ENCODE data around the gene MTX1.
"Not testable (repeated sequence)": the region's sequence is repeated elsewhere in the genome, so short reads cannot be mapped to it uniquely, and the experiment has no call there.

Gene MTX1, protein sequence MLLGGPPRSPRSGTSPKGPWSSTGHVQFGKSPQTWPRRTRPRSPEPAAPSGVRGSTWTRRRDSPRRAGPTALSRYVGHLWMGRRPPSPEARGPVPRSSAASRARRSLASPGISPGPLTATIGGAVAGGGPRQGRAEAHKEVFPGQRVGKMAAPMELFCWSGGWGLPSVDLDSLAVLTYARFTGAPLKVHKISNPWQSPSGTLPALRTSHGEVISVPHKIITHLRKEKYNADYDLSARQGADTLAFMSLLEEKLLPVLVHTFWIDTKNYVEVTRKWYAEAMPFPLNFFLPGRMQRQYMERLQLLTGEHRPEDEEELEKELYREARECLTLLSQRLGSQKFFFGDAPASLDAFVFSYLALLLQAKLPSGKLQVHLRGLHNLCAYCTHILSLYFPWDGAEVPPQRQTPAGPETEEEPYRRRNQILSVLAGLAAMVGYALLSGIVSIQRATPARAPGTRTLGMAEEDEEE

DNA sequence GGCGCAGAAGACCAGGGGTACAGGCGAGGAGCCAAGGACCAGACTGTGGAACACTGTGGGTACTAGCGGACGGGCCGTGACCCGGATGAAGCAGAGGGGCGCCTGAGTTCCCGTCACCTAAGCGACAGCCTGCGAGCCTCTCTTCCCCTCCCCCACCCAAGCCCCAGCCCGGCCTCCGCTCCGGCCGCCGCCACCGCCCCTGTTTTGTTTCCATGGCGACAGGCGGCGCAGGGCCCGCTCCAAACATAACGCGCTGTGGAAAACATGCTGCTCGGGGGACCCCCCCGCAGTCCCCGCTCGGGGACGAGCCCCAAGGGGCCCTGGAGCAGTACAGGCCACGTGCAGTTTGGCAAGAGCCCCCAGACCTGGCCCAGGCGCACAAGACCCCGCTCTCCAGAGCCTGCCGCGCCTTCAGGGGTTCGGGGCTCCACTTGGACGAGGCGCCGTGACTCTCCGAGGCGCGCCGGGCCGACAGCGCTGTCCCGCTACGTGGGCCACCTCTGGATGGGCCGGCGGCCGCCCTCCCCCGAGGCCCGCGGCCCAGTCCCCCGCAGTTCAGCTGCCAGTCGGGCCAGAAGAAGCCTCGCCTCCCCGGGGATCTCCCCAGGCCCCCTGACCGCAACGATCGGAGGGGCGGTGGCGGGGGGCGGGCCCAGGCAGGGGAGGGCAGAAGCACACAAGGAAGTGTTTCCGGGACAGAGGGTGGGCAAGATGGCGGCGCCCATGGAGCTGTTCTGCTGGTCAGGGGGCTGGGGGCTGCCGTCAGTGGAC, at the start of gene MTX1:
MTX1 (plus strand) TSS at position 155 of the 771 bp plus-strand sequence; CDS start at position 265, 110 bp downstream.
- peak within 1 kb of the TSS; percentile 92 for H3K27ac ChIP-seq

DNA sequence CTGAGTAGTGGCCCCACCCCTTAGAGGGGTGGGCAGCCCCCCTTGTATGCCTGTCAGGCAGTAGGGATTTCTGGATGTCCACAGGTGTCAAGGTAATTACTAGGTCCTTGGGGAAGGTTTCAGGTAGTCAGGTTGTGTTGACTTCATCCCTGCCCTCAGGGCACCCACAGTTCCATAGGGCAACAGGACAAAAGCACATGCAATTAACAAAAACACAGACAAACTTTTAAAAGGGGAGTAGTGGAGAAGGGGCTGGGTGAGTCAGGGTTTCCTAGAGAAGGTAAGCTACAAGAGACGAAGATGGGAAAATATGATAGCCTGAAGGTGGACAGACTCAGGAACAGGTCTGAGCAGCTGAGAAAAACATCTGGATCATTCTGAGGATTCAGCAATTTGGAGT, 49.5 kb upstream of the MTX1 start:
- TF ChIP-seq, protein P1, sequence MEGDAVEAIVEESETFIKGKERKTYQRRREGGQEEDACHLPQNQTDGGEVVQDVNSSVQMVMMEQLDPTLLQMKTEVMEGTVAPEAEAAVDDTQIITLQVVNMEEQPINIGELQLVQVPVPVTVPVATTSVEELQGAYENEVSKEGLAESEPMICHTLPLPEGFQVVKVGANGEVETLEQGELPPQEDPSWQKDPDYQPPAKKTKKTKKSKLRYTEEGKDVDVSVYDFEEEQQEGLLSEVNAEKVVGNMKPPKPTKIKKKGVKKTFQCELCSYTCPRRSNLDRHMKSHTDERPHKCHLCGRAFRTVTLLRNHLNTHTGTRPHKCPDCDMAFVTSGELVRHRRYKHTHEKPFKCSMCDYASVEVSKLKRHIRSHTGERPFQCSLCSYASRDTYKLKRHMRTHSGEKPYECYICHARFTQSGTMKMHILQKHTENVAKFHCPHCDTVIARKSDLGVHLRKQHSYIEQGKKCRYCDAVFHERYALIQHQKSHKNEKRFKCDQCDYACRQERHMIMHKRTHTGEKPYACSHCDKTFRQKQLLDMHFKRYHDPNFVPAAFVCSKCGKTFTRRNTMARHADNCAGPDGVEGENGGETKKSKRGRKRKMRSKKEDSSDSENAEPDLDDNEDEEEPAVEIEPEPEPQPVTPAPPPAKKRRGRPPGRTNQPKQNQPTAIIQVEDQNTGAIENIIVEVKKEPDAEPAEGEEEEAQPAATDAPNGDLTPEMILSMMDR (conservative IDR thresholded peaks at IDR 0.05), result no peak
- TF ChIP-seq ZFX (IDR thresholded peaks at IDR 0.05), result no peak
- H3K27ac ChIP-seq, result no peak overlapping the region

More for the DNA sequence above, at the start of gene MTX1:
- TF ChIP-seq, protein P1 (conservative IDR thresholded peaks at IDR 0.05), result no peak
- peak; percentile 71; the same call in 1 of the 2 replicates for TF ChIP-seq ZFX (IDR thresholded peaks at IDR 0.05)

DNA sequence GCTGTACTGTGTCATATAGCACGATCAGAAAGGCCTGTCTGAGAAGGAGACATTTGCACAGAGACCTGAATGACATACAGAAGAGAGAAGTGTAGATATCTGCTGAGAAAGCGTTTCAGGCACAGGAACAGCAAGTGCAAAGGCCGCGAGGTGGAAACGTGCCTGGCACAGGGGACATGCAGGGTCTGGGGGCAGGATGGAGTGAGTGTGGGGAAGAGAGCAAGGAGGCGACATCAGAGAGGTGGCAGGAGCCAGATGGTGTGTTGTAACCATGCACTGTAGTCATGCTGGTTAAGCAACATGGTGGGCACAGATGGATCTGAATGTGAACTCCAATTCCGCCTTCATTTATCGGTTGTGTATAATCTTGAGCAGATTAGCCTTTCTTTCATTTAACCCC, 48.4 kb upstream of the MTX1 start:
- TF ChIP-seq, protein P1 (conservative IDR thresholded peaks at IDR 0.05), result no peak
- H3K27ac ChIP-seq, result no peak overlapping the region

DNA sequence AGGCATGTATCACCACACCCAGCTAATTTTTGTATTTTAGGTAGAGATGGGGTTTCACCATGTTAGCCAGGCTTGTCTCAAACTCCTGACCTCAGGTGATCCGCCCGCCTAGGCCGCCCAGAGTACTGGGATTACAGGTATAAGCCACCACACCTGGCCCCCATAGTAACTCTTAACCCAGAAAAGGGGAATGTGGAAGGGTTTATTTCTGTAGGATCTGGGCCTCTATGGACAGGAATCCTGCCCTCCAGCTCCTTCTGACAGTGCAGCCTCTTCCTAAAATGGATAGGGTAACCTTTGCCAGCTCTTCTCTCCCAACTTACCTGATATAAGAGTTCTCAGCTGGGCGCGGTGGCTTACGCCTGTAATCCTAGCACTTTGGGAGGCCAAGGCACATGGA, 45.9 kb upstream of the MTX1 start:
- not testable (repeated sequence) for H3K27ac ChIP-seq

DNA sequence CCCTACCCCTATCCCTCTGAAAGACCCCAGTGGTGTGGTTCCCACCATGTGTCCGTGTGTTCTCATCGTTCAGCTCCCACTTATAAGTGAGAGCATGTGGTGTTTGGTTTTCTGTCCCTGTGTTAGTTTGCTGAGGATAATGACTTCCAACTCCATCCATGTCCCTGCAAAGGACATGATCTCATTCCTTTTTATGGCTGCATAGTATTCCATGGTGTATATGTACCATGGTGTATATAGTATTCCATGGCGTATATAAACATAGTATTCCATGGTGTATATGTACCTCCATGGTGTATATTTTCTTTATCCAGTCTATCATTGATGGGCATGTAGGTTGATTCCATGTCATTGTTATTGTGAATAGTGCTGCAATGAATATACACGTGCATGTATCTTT, 44.7 kb upstream of the MTX1 start:
- not testable (repeated sequence) for H3K27ac ChIP-seq

DNA sequence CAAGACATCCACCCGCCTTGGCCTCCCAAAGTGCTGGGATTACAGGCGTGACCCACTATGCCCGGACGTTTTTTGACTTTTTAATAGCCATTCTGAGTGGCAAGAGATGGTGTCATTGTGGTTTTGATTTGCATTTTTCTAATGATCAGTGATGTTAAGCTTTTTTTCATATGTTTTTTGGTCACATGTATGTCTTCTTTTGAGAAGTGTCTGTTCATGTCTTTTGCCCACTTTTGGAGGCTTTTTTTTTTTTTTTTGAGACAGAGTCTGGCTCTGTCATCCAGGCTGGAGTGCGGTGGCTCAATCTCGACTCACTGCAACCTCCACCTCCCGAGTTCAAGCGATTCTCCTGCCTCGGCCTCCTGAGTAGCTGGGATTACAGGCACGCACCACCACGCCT, 43.9 kb upstream of the MTX1 start:
- H3K27ac ChIP-seq, result not testable (repeated sequence)

DNA sequence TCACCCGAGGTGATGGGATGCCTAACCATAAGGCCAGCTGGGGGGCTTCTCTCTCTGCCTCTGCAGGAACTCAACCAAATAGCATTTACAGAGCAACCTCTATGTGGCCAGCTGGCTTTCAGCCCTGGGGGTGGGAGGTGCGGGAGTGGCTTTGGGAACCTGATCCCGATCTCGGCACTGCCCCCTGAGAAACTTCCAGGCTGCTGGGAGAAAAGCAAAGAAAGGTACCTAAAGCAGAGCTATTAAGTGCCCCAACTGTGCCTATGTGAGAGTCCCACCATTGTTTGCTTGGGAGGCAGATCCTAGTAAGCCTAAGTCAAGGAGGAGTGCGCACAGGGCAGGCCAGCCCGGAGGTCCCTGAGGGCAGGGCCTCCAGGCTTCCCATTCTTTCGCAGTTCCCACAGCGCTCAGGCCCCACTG, 42.4 kb upstream of the MTX1 start:
- TF ChIP-seq ZFX (IDR thresholded peaks at IDR 0.05), result no peak
- TF ChIP-seq, protein P1 (conservative IDR thresholded peaks at IDR 0.05), result no peak
- H3K27ac ChIP-seq, result no peak overlapping the region

DNA sequence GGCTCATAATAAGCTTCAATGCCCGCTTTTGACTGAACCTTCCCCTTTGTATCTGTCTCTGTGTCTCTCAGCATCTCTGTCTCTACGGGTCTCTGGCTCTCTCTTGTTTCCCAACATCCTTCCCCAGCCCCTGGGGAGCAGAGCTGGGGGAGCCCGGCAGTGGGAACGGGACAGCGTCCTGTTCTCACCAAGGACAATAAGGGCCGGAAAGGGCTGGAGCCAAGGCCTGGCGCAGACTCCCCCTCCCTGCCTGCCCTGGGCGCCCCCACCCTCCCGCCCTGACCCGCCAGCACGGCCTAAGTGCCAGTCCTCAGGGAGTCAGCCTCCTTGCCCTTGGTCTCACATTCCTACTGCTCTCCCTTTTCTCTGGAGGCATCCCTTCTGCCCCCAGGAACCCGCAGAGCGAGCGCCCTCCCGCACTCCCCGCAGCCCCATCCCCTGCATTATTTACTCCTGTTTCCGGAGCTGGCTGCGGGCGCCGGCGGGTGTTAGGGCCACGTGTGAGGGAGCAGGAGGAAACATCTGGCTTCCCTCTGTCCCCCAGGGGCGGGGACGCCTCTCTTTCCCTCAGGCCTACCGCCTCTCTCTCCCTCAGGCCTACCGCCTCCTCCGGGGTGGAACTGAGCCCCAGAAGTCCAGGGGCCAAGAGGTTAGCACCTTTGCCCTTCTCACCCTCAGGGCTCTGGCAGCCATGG, 41.9 kb upstream of the MTX1 start:
- H3K27ac ChIP-seq, result no peak overlapping the region

More for the DNA sequence above, 41.9 kb upstream of the MTX1 start:
- TF ChIP-seq ZFX (IDR thresholded peaks at IDR 0.05), result no peak
- TF ChIP-seq, protein P1 (conservative IDR thresholded peaks at IDR 0.05), result no peak

All from C4-2B (cell line).